Measurements from ENCODE around the gene KIF4B. TPM values are rescaled to one million over a fixed set of nuclear protein-coding genes. Genes with fewer than 3 reads are reported as not detected.
"Not testable (repeated sequence)": the region's sequence is repeated elsewhere in the genome, so short reads cannot be mapped to it uniquely, and the experiment has no call there.

The KIF4B gene
- not detected for polyA plus RNA-seq

DNA sequence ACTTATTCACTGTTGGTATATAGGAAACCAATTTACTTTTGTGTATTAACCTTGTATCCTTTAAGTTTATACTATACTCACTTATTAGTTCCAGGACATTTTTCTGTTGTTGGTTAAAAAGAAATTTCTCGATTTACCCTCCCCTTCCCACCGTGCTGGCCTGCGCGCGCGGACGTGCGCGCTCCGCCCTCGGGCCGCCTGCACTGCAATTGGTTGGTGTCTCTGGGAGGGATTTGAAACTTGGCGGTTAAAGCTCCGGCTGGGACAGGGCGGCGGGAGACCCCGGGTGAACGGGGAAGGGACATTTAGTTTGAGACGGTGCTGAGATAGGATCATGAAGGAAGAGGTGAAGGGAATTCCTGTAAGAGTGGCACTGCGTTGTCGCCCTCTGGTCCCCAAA lies at the start of gene KIF4B:
TSS of gene KIF4B (plus strand) at position 230 of the 400 bp plus-strand sequence. CDS start at position 335, 105 bp downstream.
- H3K27ac ChIP-seq (ENCODE audit: low read depth, low read length), result no peak within 1 kb of the TSS
- WGBS, 3 donors, result 89 to 94% (median 93%) methylated on average over 21 of the region's 21 CpGs

- H3K27ac ChIP-seq (ENCODE audit: low read depth, low read length), result no peak overlapping the region
- WGBS, 3 donors, result 63 to 85% (median 78%) methylated on average over 7 of the region's 7 CpGs
These were observed 47.3 kb upstream of the KIF4B start for GRCh38 chr5:154966081-154966841.

GRCh38 chr5:154966874-154967273 lies 46.7 kb upstream of the KIF4B start:
- 83 to 93% (median 85%) methylated on average over 3 of the region's 3 CpGs for WGBS, 3 donors
- H3K27ac ChIP-seq (ENCODE audit: low read depth, low read length), result no peak overlapping the region

GRCh38 chr5:154967421-154968024 lies 46.0 kb upstream of the KIF4B start:
- WGBS, 3 donors, result 77 to 81% (median 80%) methylated on average over 5 of the region's 5 CpGs

GRCh38 chr5:154968953-154969352 lies 44.6 kb upstream of the KIF4B start:
- 87 to 89% (median 89%) methylated on average over 5 of the region's 5 CpGs for WGBS, 3 donors
- no peak overlapping the region for H3K27ac ChIP-seq (ENCODE audit: low read depth, low read length)

More at GRCh38 chr5:154967421-154968024, 46.0 kb upstream of the KIF4B start:
- no peak overlapping the region for H3K27ac ChIP-seq (ENCODE audit: low read depth, low read length)

- no peak overlapping the region for H3K27ac ChIP-seq (ENCODE audit: low read depth, low read length)
These were observed 42.8 kb upstream of the KIF4B start for GRCh38 chr5:154970759-154971158.

DNA sequence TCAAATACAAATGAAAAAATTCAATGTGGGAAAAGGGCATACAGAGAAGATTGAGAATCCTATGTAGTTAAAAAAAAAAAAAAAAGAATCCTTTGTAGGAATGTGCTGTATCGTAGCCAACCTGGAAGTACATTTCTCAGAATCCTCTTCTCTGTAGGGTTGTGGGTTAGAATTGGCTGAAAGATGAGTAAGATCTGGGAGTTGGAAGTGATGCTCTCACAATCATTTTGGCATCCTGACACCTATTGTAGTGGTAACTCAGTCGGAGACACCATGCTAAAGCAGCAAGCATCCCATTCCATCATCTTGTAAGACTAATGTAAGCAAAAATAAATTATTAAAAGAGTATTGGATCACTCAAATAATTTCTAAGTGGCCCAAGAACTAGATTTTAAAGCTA lies 42.1 kb upstream of the KIF4B start:
- H3K27ac ChIP-seq (ENCODE audit: low read depth, low read length), result no peak overlapping the region
- WGBS, 3 donors, result 79 to 85% (median 81%) methylated on average over 2 of the region's 2 CpGs

GRCh38 chr5:154972476-154973080 lies 41.0 kb upstream of the KIF4B start:
- H3K27ac ChIP-seq (ENCODE audit: low read depth, low read length), result no peak overlapping the region
- WGBS, 3 donors, result 71 to 80% (median 75%) methylated on average over 2 of the region's 2 CpGs

- WGBS, 3 donors, result 86 to 97% (median 97%) methylated on average over 9 of the region's 9 CpGs
- not testable (repeated sequence) for H3K27ac ChIP-seq (ENCODE audit: low read depth, low read length)
These were observed 37.5 kb upstream of the KIF4B start for GRCh38 chr5:154976082-154976481.

- H3K27ac ChIP-seq (ENCODE audit: low read depth, low read length), result no peak overlapping the region
- 71 to 83% (median 71%) methylated on average over 1 of the region's 1 CpG for WGBS, 3 donors
These were observed 36.1 kb upstream of the KIF4B start for GRCh38 chr5:154977409-154977808.

DNA sequence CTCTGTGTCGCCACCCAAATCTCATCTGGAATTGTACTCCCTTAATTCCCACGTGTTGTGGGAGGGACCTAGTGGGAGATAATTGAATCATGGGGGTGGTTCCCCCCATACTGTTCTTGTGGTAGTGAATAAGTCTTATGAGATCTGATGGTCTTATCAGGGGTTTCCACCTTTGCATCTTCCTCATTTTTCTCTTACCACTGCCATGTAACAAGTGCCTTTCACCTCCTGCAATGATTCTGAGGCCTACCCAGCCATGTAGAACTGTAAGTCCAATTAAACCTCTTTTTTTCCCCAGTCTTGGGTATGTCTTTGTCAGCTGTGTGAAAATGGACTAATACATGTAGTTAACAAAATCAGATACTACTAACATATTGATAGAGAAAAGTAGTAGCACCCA lies 35.3 kb upstream of the KIF4B start:
- 79 to 97% (median 85%) methylated on average over 2 of the region's 2 CpGs for WGBS, 3 donors
- H3K27ac ChIP-seq (ENCODE audit: low read depth, low read length), result not testable (repeated sequence)

DNA sequence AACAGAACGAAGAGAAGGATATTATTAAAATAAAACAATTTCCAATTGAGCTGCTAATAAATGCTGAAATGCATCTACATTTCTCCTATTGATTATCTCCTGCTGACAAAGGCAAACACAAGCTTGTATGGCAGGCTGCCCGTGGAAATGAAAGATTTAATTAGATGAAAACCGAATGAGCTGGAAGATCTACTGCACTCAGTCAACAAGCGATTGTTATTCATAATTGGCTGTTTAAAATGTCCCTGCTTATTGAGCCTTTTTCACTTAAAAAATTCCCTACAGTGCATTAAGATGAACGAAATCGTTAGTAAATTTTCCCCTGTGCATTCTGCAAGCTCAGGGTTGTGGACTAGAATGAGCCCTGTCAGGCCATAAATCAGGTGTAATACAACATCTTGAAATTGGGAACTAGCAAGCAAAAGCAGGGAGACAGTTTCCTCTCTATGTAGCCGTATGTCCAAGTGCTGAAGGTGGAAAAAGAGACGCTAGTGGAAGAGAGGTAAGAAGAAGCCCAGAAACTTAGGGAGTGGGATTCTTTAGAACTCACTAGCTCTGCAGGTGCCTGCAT lies 28.5 kb upstream of the KIF4B start:
- 56 to 60% (median 59%) methylated on average over 8 of the region's 8 CpGs for WGBS, 3 donors
- no peak overlapping the region for H3K27ac ChIP-seq (ENCODE audit: low read depth, low read length)

DNA sequence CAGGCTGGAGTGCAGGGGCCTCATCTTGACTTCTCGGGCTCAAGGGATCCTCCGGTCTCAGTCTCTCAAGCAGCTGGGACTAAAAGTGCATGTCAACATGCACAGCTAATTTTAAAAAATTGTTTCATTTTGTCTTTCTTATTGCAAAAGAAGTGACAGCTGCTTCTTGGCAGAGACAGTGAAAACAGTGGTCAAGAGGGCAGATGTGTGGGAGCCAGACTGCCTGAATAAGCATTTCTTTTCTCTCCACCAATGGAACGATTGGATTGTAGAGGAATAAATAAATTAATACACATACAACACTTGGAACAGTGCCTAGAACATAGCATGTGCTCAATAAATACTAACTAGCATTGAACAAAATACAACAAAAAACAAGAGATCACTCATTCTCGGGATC lies 27.4 kb upstream of the KIF4B start:
- WGBS, 3 donors, result 66 to 74% (median 71%) methylated on average over 4 of the region's 4 CpGs
- H3K27ac ChIP-seq (ENCODE audit: low read depth, low read length), result no peak overlapping the region

DNA sequence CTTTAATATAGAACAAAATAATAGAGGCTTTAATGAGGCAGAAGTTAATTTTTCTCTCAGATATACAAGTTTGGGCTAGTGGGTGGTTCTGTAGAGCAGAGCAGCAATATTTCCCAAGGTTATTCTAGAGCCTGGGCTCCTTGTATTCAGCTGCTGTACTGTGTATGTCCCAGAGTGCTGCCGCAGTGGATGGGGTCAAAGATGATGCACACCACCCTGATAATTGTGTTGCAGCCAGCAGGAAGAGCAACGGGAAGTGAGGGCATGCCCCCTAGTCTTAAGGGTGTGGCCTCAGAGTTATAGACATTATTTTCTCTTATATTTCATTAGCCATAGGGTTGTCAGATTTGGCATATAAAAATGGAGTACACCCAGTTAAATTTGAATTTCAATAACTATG lies 23.9 kb upstream of the KIF4B start:
- 36 to 59% (median 53%) methylated on average over 2 of the region's 2 CpGs for WGBS, 3 donors
- H3K27ac ChIP-seq (ENCODE audit: low read depth, low read length), result no peak overlapping the region

DNA sequence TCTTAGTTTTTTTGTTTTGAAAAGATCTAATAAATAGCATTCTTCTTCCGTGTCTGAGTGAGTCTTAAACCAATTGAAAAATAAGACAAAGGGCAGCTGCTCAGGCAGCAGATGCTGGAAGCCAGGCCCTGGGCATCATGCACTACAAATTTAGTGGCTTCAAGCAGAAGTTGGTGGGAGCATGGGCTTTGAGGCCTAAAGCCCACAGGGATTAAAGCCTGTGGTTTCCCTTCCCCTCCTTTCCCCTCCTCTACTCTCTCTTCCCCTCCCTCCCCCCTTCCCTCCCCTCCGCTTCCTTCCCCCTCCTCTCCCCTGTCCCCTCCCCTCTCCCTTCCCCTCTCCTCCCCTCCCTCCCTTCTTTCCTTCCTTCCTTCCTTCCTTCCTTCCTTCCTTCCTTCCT lies 20.1 kb upstream of the KIF4B start:
- H3K27ac ChIP-seq (ENCODE audit: low read depth, low read length), result no peak overlapping the region
- WGBS, 3 donors, result 43 to 74% (median 64%) methylated on average over 1 to 2 of the region's 2 CpGs

GRCh38 chr5:154995679-154996078 lies 17.9 kb upstream of the KIF4B start:
- 62 to 75% (median 73%) methylated on average over 4 of the region's 4 CpGs for WGBS, 3 donors

GRCh38 chr5:154997746-154998145 lies 15.8 kb upstream of the KIF4B start:
- WGBS, 3 donors, result 33 to 66% (median 62%) methylated on average over 5 of the region's 5 CpGs

More at GRCh38 chr5:154995679-154996078, 17.9 kb upstream of the KIF4B start:
- no peak overlapping the region for H3K27ac ChIP-seq (ENCODE audit: low read depth, low read length)

DNA sequence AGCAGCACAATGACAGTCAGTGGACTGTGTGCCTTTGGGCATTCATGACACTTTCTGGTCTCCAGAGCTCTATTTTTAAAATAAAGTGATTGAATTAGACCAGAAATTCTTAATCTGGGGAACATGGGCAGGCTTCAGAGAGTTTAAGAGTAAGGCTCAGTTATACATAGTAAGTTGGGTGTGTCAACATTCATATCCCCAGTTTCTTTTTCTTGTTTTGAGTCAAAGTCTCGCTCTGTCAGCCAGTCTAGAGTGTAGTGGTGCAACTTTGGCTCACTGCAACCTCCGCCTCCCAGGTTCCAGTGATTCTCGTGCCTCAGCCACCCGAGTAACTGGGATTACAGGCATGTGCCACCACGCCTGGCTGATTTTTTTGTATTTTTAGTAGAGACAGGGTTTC lies 13.7 kb upstream of the KIF4B start:
- WGBS, 3 donors, result 75 to 92% (median 90%) methylated on average over 5 of the region's 5 CpGs
- no peak overlapping the region for H3K27ac ChIP-seq (ENCODE audit: low read depth, low read length)

More at GRCh38 chr5:154997746-154998145, 15.8 kb upstream of the KIF4B start:
- no peak overlapping the region for H3K27ac ChIP-seq (ENCODE audit: low read depth, low read length)

GRCh38 chr5:155001523-155001922 lies 12.0 kb upstream of the KIF4B start:
- WGBS, 3 donors, result 83 to 94% (median 90%) methylated on average over 4 of the region's 4 CpGs
- H3K27ac ChIP-seq (ENCODE audit: low read depth, low read length), result no peak overlapping the region
